ENCODE measurements around the gene CGAS.

DNA sequence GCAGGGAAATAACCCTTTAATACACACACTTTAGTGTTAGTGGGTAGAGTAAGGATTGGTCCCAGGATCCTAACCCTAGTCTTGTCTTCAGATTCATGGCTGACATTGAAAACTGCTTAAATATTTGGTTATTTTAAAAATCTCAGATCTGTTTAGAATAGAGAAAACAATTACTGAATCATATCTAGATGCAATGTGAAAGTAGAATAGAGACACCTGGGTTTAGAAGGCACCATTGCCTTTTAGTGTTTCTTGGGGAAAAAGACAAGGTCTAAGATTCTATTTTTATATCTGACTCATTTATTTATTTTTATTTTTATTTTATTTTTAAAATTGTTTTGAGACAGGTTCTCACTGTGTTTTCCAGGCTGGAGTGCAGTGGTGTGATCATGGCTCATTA, 51.4 kb downstream of the CGAS start:
- no peak for TF ChIP-seq RAD21 (CRISPR knock-in tag; conservative IDR thresholded peaks at IDR 0.05 in 1 of 2, IDR thresholded peaks at IDR 0.05 in 1 of 2)
- TF ChIP-seq, protein P1, sequence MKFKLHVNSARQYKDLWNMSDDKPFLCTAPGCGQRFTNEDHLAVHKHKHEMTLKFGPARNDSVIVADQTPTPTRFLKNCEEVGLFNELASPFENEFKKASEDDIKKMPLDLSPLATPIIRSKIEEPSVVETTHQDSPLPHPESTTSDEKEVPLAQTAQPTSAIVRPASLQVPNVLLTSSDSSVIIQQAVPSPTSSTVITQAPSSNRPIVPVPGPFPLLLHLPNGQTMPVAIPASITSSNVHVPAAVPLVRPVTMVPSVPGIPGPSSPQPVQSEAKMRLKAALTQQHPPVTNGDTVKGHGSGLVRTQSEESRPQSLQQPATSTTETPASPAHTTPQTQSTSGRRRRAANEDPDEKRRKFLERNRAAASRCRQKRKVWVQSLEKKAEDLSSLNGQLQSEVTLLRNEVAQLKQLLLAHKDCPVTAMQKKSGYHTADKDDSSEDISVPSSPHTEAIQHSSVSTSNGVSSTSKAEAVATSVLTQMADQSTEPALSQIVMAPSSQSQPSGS (CRISPR knock-in tag; IDR thresholded peaks at IDR 0.05): no peak

All from K562 (cell line).